ENCODE measurements around the gene DEPDC5.

DNA sequence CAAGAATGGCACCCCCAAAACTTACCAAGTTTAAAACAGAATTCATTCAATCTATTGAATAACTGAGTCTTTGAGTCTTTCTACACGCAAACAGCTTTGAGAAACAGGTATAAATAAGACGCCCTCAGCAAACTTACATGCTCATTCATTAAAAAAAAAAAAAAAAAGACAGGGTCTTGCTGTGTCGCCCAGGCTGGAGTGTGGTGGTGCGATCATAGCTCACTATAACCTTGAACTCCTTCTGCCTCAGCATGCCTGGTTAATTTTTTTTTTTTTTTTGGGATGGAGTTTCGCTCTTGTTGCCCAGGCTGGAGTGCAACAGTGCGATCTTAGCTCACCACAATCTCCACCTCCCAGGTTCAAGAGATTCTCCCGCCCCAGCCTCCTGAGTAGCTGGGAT lies 9.9 kb upstream of the DEPDC5 start:
- TF ChIP-seq, protein P1, sequence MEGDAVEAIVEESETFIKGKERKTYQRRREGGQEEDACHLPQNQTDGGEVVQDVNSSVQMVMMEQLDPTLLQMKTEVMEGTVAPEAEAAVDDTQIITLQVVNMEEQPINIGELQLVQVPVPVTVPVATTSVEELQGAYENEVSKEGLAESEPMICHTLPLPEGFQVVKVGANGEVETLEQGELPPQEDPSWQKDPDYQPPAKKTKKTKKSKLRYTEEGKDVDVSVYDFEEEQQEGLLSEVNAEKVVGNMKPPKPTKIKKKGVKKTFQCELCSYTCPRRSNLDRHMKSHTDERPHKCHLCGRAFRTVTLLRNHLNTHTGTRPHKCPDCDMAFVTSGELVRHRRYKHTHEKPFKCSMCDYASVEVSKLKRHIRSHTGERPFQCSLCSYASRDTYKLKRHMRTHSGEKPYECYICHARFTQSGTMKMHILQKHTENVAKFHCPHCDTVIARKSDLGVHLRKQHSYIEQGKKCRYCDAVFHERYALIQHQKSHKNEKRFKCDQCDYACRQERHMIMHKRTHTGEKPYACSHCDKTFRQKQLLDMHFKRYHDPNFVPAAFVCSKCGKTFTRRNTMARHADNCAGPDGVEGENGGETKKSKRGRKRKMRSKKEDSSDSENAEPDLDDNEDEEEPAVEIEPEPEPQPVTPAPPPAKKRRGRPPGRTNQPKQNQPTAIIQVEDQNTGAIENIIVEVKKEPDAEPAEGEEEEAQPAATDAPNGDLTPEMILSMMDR (IDR thresholded peaks at IDR 0.05; ENCODE audit: low read depth, low read length), result no peak
- TF ChIP-seq POLR2A (IDR thresholded peaks at IDR 0.05; ENCODE audit: extremely low read depth, insufficient read length) (no peak), MYC (IDR thresholded peaks at IDR 0.05; ENCODE audit: low read depth, low read length) (no peak)
- TF ChIP-seq, protein P2, sequence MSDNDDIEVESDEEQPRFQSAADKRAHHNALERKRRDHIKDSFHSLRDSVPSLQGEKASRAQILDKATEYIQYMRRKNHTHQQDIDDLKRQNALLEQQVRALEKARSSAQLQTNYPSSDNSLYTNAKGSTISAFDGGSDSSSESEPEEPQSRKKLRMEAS (IDR thresholded peaks at IDR 0.05; ENCODE audit: low read depth, low read length), result no peak

Measured in NB4 (cell line).